ENCODE results near the gene FRMD4A. TPM values are rescaled to one million over a fixed set of nuclear protein-coding genes. Genes with fewer than 3 reads are reported as not detected.

Gene FRMD4A
- total RNA-seq, 1 experiment from 2014 or later: 0.23 TPM

DNA sequence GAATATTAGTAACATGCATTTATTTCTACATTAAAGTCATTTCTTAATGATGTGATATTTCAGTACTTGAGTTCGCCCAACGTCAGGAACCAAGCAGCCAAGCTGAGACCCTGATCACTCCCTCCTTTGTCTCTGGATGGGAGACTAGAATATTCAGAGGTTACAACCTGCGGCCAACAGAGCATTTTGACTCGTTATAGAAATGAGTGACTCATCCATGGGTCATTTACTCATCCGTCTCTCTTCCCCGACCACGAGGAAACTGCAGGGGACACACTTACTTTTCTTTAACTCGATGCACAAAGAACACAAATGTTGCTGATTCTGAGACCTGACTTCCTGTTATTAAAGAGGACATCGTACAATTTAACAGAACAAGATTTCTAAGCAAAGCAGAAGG lies 343.3 kb downstream of the FRMD4A start:
- no TSS peak for BruUV-seq (replicated peaks)
- H3K4me1 Mint-ChIP-seq (ENCODE audit: insufficient read depth, unreplicated experiment): peaks cover 7% of the 10 kb centered on the region
- no peaks in the 10 kb centered on the region for H3K36me3 Mint-ChIP-seq (ENCODE audit: insufficient read depth, unreplicated experiment)
- TF ChIP-seq, protein P1, sequence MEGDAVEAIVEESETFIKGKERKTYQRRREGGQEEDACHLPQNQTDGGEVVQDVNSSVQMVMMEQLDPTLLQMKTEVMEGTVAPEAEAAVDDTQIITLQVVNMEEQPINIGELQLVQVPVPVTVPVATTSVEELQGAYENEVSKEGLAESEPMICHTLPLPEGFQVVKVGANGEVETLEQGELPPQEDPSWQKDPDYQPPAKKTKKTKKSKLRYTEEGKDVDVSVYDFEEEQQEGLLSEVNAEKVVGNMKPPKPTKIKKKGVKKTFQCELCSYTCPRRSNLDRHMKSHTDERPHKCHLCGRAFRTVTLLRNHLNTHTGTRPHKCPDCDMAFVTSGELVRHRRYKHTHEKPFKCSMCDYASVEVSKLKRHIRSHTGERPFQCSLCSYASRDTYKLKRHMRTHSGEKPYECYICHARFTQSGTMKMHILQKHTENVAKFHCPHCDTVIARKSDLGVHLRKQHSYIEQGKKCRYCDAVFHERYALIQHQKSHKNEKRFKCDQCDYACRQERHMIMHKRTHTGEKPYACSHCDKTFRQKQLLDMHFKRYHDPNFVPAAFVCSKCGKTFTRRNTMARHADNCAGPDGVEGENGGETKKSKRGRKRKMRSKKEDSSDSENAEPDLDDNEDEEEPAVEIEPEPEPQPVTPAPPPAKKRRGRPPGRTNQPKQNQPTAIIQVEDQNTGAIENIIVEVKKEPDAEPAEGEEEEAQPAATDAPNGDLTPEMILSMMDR (IDR thresholded peaks at IDR 0.05; ENCODE audit: unreplicated experiment): no peak
- peak; percentile 58 for DNase-seq (ENCODE audit: unreplicated experiment)
- H3K27ac Mint-ChIP-seq (ENCODE audit: low read depth, unreplicated experiment): no peak overlapping the region
- H3K9me3 Mint-ChIP-seq (ENCODE audit: unreplicated experiment): no peaks in the 10 kb centered on the region
- H3K27me3 Mint-ChIP-seq (ENCODE audit: insufficient read depth, unreplicated experiment): no peaks in the 10 kb centered on the region
- intact Hi-C loops (cut with micrococcal nuclease): no loop called here
- H3K4me3 Mint-ChIP-seq (ENCODE audit: unreplicated experiment): no peak overlapping the region
- ChIA-PET POLR2A (no interaction called here), CTCF (no interaction called here)

DNA sequence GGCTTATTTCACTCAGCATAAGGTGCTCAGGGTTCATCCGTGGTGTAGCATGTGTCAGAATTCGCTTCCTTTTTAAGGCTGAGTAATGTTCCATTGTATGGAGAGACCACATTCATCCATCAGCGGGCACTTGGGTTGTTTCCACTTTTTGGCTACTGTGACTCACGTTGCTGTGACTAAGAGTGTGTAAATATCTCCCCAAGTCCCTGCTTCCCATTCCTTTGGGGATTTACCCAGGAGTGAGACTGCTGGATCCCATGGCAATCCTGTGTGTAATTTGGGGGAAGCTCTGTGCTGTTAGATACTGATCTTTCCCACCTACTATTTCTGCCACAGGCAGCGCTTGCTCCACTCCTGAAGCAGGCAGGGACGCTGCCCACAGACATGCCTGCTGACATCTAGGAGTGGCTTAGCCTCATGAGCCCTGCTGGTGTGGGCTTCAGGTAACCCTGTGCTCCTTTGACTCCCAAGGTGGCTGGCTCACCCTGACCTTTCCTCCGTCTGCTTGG lies 346.0 kb downstream of the FRMD4A start:
- Mint-ChIP-seq H3K4me3 (ENCODE audit: unreplicated experiment) (no peak overlapping the region), H3K36me3 (ENCODE audit: insufficient read depth, unreplicated experiment) (no peaks in the 10 kb centered on the region), H3K9me3 (ENCODE audit: unreplicated experiment) (no peaks in the 10 kb centered on the region), H3K4me1 (ENCODE audit: insufficient read depth, unreplicated experiment) (peaks cover 7% of the 10 kb centered on the region), H3K27me3 (ENCODE audit: insufficient read depth, unreplicated experiment) (no peaks in the 10 kb centered on the region), H3K27ac (ENCODE audit: low read depth, unreplicated experiment) (no peak overlapping the region)
- ChIA-PET CTCF (no interaction called here), POLR2A (no interaction called here)
- intact Hi-C loops (cut with micrococcal nuclease): no loop called here
- TF ChIP-seq, protein P1 (IDR thresholded peaks at IDR 0.05; ENCODE audit: unreplicated experiment): no peak
- BruUV-seq (replicated peaks): no TSS peak
- peak; percentile 89 for DNase-seq (ENCODE audit: unreplicated experiment)

DNA sequence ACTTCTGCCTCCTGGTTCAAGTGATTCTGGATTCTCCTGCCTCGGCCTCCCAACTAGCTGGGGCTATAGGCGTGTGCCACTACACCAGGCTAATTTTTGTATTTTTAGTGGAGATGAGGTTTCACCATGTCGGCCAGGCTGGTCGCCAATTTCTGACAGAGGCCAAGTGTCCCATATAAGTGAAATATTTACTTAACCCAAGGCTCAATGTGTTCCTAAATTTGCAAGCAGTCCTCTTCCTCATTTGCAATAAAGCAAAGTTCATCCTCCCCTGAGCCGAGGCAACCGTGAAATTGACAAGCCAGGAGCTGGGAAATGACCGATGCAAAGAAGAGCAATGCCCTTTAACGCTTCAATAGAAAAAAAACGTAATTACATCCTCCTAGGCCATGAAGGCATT lies 347.7 kb downstream of the FRMD4A start:
- POLR2A ChIA-PET: no interaction called here
- H3K4me1 Mint-ChIP-seq (ENCODE audit: insufficient read depth, unreplicated experiment): peaks cover 7% of the 10 kb centered on the region
- no peak overlapping the region for H3K4me3 Mint-ChIP-seq (ENCODE audit: unreplicated experiment)
- H3K36me3 Mint-ChIP-seq (ENCODE audit: insufficient read depth, unreplicated experiment): no peaks in the 10 kb centered on the region
- TF ChIP-seq, protein P1 (IDR thresholded peaks at IDR 0.05; ENCODE audit: unreplicated experiment): no peak
- CTCF ChIA-PET: interaction anchor here (0.6 to 0.7 kb wide), 2 partner anchors 136 to 448 kb away, joined by 3 read pairs; no protein-coding TSS in a partner anchor
- intact Hi-C loops (cut with micrococcal nuclease): no loop called here
- no peaks in the 10 kb centered on the region for H3K9me3 Mint-ChIP-seq (ENCODE audit: unreplicated experiment)
- no peak for DNase-seq (ENCODE audit: unreplicated experiment)
- BruUV-seq (replicated peaks): no TSS peak
- no peaks in the 10 kb centered on the region for H3K27me3 Mint-ChIP-seq (ENCODE audit: insufficient read depth, unreplicated experiment)
- H3K27ac Mint-ChIP-seq (ENCODE audit: low read depth, unreplicated experiment): no peak overlapping the region

DNA sequence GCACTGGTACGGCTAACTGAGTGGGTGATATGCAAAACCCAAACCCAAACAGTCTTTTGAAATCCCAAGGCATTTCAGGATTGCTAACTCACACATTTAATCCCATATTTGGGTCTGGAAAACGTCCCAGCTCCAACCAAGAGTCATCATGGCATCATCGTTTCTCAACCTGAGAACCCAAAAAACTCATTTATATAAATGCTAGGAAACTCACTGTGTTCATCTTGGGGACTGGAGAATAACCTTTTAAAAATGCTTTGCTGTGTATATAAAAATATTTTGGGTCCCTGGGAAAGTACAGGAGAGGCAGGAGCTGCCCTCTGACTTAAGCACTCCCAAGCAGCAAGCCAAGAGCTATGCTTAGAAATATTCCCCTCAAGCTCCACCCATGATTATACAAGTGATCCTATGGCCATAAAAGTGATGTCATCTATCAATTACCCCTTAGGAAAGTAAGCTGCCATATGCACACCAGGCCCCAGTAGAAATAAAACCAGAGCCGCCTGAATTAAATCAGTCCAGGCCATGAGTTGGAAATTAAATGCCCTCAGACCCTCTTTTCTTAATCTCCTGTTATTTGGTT lies 352.1 kb downstream of the FRMD4A start:
- ChIA-PET POLR2A (interaction anchor here (0.6 to 0.7 kb wide), 2 partner anchors 392 to 1379 kb away, joined by 3 read pairs; no protein-coding TSS in a partner anchor), CTCF (interaction anchor here (0.6 to 0.7 kb wide), 3 partner anchors 149 to 266 kb away, joined by 3 read pairs; no protein-coding TSS in a partner anchor)
- no TSS peak for BruUV-seq (replicated peaks)

More for the DNA sequence above, 352.1 kb downstream of the FRMD4A start:
- H3K27ac Mint-ChIP-seq (ENCODE audit: low read depth, unreplicated experiment): no peak overlapping the region
- peak; percentile 76 for DNase-seq (ENCODE audit: unreplicated experiment)
- TF ChIP-seq, protein P1 (IDR thresholded peaks at IDR 0.05; ENCODE audit: unreplicated experiment): no peak
- no peaks in the 10 kb centered on the region for H3K4me1 Mint-ChIP-seq (ENCODE audit: insufficient read depth, unreplicated experiment)
- H3K27me3 Mint-ChIP-seq (ENCODE audit: insufficient read depth, unreplicated experiment): no peaks in the 10 kb centered on the region
- no peaks in the 10 kb centered on the region for H3K36me3 Mint-ChIP-seq (ENCODE audit: insufficient read depth, unreplicated experiment)
- intact Hi-C loops (cut with micrococcal nuclease): no loop called here
- H3K4me3 Mint-ChIP-seq (ENCODE audit: unreplicated experiment): no peak overlapping the region
- no peaks in the 10 kb centered on the region for H3K9me3 Mint-ChIP-seq (ENCODE audit: unreplicated experiment)

All from MCF 10A (cell line).